ENCODE data around the gene POLD4. TPM values are rescaled to one million over a fixed set of nuclear protein-coding genes. Genes with fewer than 3 reads are reported as not detected.

The POLD4 gene
- total RNA-seq, 1 experiment from 2014 or later: 44.2 TPM

DNA sequence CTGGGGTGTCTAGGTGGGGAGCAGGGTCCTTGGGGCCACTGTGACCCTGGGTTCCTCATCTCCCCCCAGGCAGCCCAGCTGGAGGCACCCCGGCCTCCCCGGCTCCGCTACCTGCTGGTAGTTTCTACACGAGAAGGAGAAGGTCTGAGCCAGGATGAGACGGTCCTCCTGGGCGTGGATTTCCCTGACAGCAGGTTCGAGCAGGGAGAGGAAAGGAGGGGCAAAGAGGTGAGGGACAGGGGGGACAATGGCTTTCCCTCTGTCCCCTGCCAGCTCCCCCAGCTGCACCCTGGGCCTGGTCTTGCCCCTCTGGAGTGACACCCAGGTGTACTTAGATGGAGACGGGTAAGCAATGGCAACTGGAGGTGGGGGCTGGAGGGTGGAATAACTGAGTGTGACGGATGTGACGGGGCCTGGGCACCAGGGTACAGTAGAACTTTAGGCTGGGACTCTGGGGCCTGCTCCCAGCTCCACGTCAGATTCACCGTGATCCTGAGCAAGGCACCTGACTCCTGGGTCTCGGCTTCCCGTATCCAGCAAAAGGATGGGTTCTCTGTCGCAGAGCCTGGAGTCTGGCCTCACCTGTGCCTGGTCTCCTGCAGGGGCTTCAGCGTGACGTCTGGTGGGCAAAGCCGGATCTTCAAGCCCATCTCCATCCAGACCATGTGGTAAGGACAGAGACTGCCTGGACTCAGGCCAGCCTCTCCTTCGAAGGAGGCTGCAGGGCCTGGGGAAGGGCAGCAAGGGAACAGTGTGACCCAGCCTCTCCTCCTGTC, 46.4 kb downstream of the POLD4 start:
- Histone ChIP-seq H2AFZ (ENCODE audit: low read depth, low read length, poor library complexity, severe bottlenecking) (no peak overlapping the region), H3K4me3 (replicated peaks in 1 of 2; ENCODE audit: low read depth in 1 of 2, low read length in 2 of 2) (no peak overlapping the region), H3K27me3 (ENCODE audit: insufficient read depth, low read length) (no peaks in the 10 kb centered on the region), H3K27ac (ENCODE audit: low read depth, low read length) (no peak overlapping the region), H3K9me3 (ENCODE audit: control insufficient read depth in 1 of 2, insufficient read depth in 1 of 2, low read depth in 1 of 2, low read length in 2 of 2) (no peaks in the 10 kb centered on the region), H3K36me3 (ENCODE audit: control insufficient read depth in 1 of 2, insufficient read depth in 2 of 2, low read length in 2 of 2) (peaks cover 0 to 9% of the 10 kb centered on the region in 2 experiments; a peak in 3 of 4 replicates), H3K4me1 (ENCODE audit: control insufficient read depth in 1 of 2, insufficient read depth in 2 of 2, low read length in 2 of 2) (peaks cover 21 to 32% of the 10 kb centered on the region in 2 experiments), H3K4me2 (ENCODE audit: low read length) (no peak overlapping the region), H4K20me1 (ENCODE audit: insufficient read depth) (no peaks in the 10 kb centered on the region), H3K9me2 (ENCODE audit: insufficient read depth) (no peaks in the 10 kb centered on the region), H3K79me2 (ENCODE audit: insufficient read depth, low read length) (peaks cover 10% of the 10 kb centered on the region), H3K9ac (ENCODE audit: low read length) (no peak overlapping the region)
- no TSS peak for BruUV-seq (replicated peaks)
- intact Hi-C loops (cut with micrococcal nuclease): no loop called here
- ChIA-PET RAD21 (ENCODE audit: low non-redundant PET in 1 of 2, low total read pairs in 2 of 2, uncharacterized antibody in 2 of 2, unreplicated experiment in 2 of 2) (no interaction called here), POLR2A (no interaction called here), CTCF (no interaction called here)
- TF ChIP-seq, protein P1, sequence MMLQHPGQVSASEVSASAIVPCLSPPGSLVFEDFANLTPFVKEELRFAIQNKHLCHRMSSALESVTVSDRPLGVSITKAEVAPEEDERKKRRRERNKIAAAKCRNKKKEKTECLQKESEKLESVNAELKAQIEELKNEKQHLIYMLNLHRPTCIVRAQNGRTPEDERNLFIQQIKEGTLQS (IDR thresholded peaks at IDR 0.05): no peak
- TF ChIP-seq CBX3 (IDR thresholded peaks at IDR 0.05; ENCODE audit: low read depth) (no peak), EZH2 (IDR thresholded peaks at IDR 0.05) (no peak), POLR2A (IDR thresholded peaks at IDR 0.05; ENCODE audit: borderline replicate concordance, extremely low read depth, insufficient read depth, insufficient read length) (no peak), YY1 (IDR thresholded peaks at IDR 0.05; ENCODE audit: extremely low read depth, insufficient replicate concordance, low read depth, low read length) (no peak), ZFX (IDR thresholded peaks at IDR 0.05) (no peak), ZNF274 (IDR thresholded peaks at IDR 0.05; ENCODE audit: low read depth, low read length) (no peak), RAD21 (IDR thresholded peaks at IDR 0.05; ENCODE audit: low read depth) (no peak), EZH2phosphoT487 (IDR thresholded peaks at IDR 0.05; ENCODE audit: borderline replicate concordance) (no peak), FOSL1 (IDR thresholded peaks at IDR 0.05; ENCODE audit: low read depth) (no peak), SIN3A (IDR thresholded peaks at IDR 0.05; ENCODE audit: low read depth) (no peak), POLR2AphosphoS5 (IDR thresholded peaks at IDR 0.05; ENCODE audit: low read depth, low read length) (no peak), CEBPB (IDR thresholded peaks at IDR 0.05; ENCODE audit: low read depth) (no peak)
- TF ChIP-seq, protein P2, sequence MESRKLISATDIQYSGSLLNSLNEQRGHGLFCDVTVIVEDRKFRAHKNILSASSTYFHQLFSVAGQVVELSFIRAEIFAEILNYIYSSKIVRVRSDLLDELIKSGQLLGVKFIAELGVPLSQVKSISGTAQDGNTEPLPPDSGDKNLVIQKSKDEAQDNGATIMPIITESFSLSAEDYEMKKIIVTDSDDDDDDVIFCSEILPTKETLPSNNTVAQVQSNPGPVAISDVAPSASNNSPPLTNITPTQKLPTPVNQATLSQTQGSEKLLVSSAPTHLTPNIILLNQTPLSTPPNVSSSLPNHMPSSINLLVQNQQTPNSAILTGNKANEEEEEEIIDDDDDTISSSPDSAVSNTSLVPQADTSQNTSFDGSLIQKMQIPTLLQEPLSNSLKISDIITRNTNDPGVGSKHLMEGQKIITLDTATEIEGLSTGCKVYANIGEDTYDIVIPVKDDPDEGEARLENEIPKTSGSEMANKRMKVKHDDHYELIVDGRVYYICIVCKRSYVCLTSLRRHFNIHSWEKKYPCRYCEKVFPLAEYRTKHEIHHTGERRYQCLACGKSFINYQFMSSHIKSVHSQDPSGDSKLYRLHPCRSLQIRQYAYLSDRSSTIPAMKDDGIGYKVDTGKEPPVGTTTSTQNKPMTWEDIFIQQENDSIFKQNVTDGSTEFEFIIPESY (IDR thresholded peaks at IDR 0.05; ENCODE audit: extremely low read depth, insufficient replicate concordance, low read length): no peak
- TF ChIP-seq, protein P3, sequence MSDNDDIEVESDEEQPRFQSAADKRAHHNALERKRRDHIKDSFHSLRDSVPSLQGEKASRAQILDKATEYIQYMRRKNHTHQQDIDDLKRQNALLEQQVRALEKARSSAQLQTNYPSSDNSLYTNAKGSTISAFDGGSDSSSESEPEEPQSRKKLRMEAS (IDR thresholded peaks at IDR 0.05): no peak
- TF ChIP-seq, protein P4, sequence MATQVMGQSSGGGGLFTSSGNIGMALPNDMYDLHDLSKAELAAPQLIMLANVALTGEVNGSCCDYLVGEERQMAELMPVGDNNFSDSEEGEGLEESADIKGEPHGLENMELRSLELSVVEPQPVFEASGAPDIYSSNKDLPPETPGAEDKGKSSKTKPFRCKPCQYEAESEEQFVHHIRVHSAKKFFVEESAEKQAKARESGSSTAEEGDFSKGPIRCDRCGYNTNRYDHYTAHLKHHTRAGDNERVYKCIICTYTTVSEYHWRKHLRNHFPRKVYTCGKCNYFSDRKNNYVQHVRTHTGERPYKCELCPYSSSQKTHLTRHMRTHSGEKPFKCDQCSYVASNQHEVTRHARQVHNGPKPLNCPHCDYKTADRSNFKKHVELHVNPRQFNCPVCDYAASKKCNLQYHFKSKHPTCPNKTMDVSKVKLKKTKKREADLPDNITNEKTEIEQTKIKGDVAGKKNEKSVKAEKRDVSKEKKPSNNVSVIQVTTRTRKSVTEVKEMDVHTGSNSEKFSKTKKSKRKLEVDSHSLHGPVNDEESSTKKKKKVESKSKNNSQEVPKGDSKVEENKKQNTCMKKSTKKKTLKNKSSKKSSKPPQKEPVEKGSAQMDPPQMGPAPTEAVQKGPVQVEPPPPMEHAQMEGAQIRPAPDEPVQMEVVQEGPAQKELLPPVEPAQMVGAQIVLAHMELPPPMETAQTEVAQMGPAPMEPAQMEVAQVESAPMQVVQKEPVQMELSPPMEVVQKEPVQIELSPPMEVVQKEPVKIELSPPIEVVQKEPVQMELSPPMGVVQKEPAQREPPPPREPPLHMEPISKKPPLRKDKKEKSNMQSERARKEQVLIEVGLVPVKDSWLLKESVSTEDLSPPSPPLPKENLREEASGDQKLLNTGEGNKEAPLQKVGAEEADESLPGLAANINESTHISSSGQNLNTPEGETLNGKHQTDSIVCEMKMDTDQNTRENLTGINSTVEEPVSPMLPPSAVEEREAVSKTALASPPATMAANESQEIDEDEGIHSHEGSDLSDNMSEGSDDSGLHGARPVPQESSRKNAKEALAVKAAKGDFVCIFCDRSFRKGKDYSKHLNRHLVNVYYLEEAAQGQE (IDR thresholded peaks at IDR 0.05; ENCODE audit: low read depth): no peak
- DNase-seq (ENCODE audit: low read depth, low spot score) (no peak), ATAC-seq (no peak)
